GM12878 (cell line): ENCODE results near the gene HMGB4. TPM values are rescaled to one million over a fixed set of nuclear protein-coding genes. Genes with fewer than 3 reads are reported as not detected.

Experiments used
- ATAC-seq: fragments of 200-7000 bp; cut with Tn5 transposase; 3 replicates; pipeline ENCODE4 v1.9.1; 2020; ENCODE audit warnings: mild to moderate bottlenecking, moderate library complexity
- BruUV-seq: library from RNA; stranded (reverse); fragments of 400-500 nt; replicated peaks from 2 replicates; lab custom pipeline; 2021; lab: Mats Ljungman, UMichigan
- CTCF ChIA-PET: fragments of 300-600 bp; sonication (Branson Sonifier 250); formaldehyde crosslinking; extraction: SDS; loops from one replicate; lab custom pipeline; 2021; ENCODE audit warnings: inconsistent platforms; lab: Yijun Ruan, JAX
- POLR2A ChIA-PET: fragments of 350-600 bp; formaldehyde crosslinking; extraction: SDS; loops from one replicate; lab custom pipeline; 2021; ENCODE audit warnings: inconsistent platforms; lab: Charles Lee
- RAD21 ChIA-PET: fragments of 300-600 bp; sonication (Branson Sonifier 250); formaldehyde crosslinking; loops from one replicate; lab custom pipeline; 2023; ENCODE audit warnings: antibody characterized with exemption; ENCODE audit not compliant: unreplicated experiment; lab: Charles Lee
- SMC1A ChIA-PET: fragments of 300-600 bp; sonication (Branson Sonifier 250); formaldehyde crosslinking; loops from one replicate; lab custom pipeline; 2023; ENCODE audit not compliant: unreplicated experiment, uncharacterized antibody; lab: Charles Lee
- DNase-seq: peaks from one replicate; pipeline ENCODE4 v3.0.0-alpha.2; 2011; ENCODE audit warnings: low read depth, low spot score
- FAIRE-seq: peaks from 3 replicates; lab custom pipeline; 2011; peaks lifted over from hg19 to GRCh38; lab: Jason Lieb, UNC
- H2AFZ ChIP-seq: 2 replicates; pipeline ENCODE4 v1.6.0; 2011; ENCODE audit warnings: low read depth, low read length, control low read depth; ENCODE audit not compliant: control insufficient read depth
- H3K27ac ChIP-seq: 2 replicates; pipeline ENCODE4 v1.5.1; 2011; ENCODE audit warnings: control low read depth; ENCODE audit not compliant: control insufficient read depth, insufficient read depth
- H3K27me3 ChIP-seq, 2 experiments: replicated peaks in 1 of 2; 2 replicates each; pipeline versions ENCODE4 v1.6.0 to v1.6.1; 2011; ENCODE audit warnings: low read length in 1 of 2; ENCODE audit not compliant: control insufficient read depth in 2 of 2, insufficient read depth in 2 of 2
- H3K36me3 ChIP-seq, 2 experiments: 2 replicates each; pipeline ENCODE4 v1.5.1; 2011; ENCODE audit warnings: low read length in 1 of 2; ENCODE audit not compliant: control insufficient read depth in 2 of 2, insufficient read depth in 2 of 2
- H3K4me1 ChIP-seq: 2 replicates; pipeline ENCODE4 v1.6.1; 2011; ENCODE audit warnings: mild to moderate bottlenecking, low read length, moderate library complexity, mixed read lengths; ENCODE audit not compliant: control insufficient read depth, insufficient read depth
- H3K4me2 ChIP-seq: 2 replicates; pipeline ENCODE4 v1.6.0; 2011; ENCODE audit warnings: control low read depth; ENCODE audit not compliant: control insufficient read depth, insufficient read depth
- H3K4me3 ChIP-seq: fragments of 200-600 bp; sonication (generic); 2 replicates; pipeline ENCODE4 v1.5.1; 2016
- H3K79me2 ChIP-seq: 2 replicates; pipeline ENCODE4 v1.6.0; 2011; ENCODE audit warnings: low read length; ENCODE audit not compliant: control insufficient read depth, insufficient read depth
- H3K9ac ChIP-seq: 2 replicates; pipeline ENCODE4 v1.8.0; 2011; ENCODE audit warnings: low read length, control low read depth, mixed read lengths; ENCODE audit not compliant: control insufficient read depth, insufficient read depth
- H3K9me3 ChIP-seq: replicated peaks from 3 replicates; pipeline ENCODE4 v1.5.1; 2011; ENCODE audit warnings: mild to moderate bottlenecking, low read length; ENCODE audit not compliant: control insufficient read depth, insufficient read depth
- H4K20me1 ChIP-seq: 2 replicates; pipeline ENCODE4 v1.6.0; 2011; ENCODE audit not compliant: control insufficient read depth, insufficient read depth
- BHLHE40 ChIP-seq, 2 experiments: fragments of 450-650 bp in 1 of 2; IDR thresholded peaks; 2 replicates each; pipeline ENCODE4 v1.6.1; 2011 to 2017; ENCODE audit warnings: low read depth in 2 of 2, borderline replicate concordance in 1 of 2, improper control_type of control experiment in 1 of 2, low read length in 1 of 2, mild to moderate bottlenecking in 1 of 2
- BMI1 ChIP-seq: fragments of 450-650 bp; IDR thresholded peaks from 2 replicates; pipeline ENCODE4 v1.6.1; 2016; ENCODE audit warnings: mild to moderate bottlenecking, moderate library complexity, borderline replicate concordance
- CEBPZ ChIP-seq: fragments of 150-350 bp; IDR thresholded peaks from 2 replicates; pipeline ENCODE4 v1.6.1; 2016; ENCODE audit warnings: low read depth, low read length
- CHD4 ChIP-seq: fragments of 200-600 bp; sonication (generic); IDR thresholded peaks from 2 replicates; pipeline ENCODE4 v1.6.1; 2016; ENCODE audit warnings: mild to moderate bottlenecking
- CTCF ChIP-seq, 3 experiments: IDR thresholded peaks in 2 of 3; conservative IDR thresholded peaks in 1 of 3; 2 replicates each; pipeline ENCODE4 v1.5.1; 2011; ENCODE audit warnings: low read depth in 3 of 3, low read length in 3 of 3, mild to moderate bottlenecking in 3 of 3, control low read depth in 2 of 3, moderate library complexity in 2 of 3, inconsistent platforms in 1 of 3, mixed read lengths in 1 of 3; ENCODE audit not compliant: control insufficient read depth in 2 of 3, insufficient read depth in 1 of 3; ENCODE audit errors: extremely low read depth in 1 of 3
- ESRRA ChIP-seq: IDR thresholded peaks from 2 replicates; pipeline ENCODE4 v1.6.1; 2012; ENCODE audit warnings: mild to moderate bottlenecking, low read length, improper control_type of control experiment
- FOXM1 ChIP-seq: IDR thresholded peaks from 2 replicates; pipeline ENCODE4 v1.6.1; 2012; ENCODE audit warnings: low read depth, mild to moderate bottlenecking, inconsistent platforms, low read length, moderate library complexity
- HCFC1 ChIP-seq: fragments of 150-350 bp; IDR thresholded peaks from 2 replicates; pipeline ENCODE4 v1.6.1; 2014; ENCODE audit warnings: low read length
- LARP7 ChIP-seq: fragments of 450-650 bp; IDR thresholded peaks from 2 replicates; pipeline ENCODE4 v1.6.1; 2017; ENCODE audit warnings: mild to moderate bottlenecking
- NFYA ChIP-seq: IDR thresholded peaks from 2 replicates; pipeline ENCODE4 v1.6.1; 2011; ENCODE audit warnings: low read depth, mild to moderate bottlenecking, low read length, improper control_type of control experiment, borderline replicate concordance
- NR2F1 ChIP-seq: fragments of 450-650 bp; conservative IDR thresholded peaks from 2 replicates; pipeline ENCODE4 v1.6.1; 2017; ENCODE audit warnings: mild to moderate bottlenecking
- RFX5 ChIP-seq: IDR thresholded peaks from 2 replicates; pipeline ENCODE4 v1.6.1; 2011; ENCODE audit warnings: low read depth, low read length, improper control_type of control experiment
- SP1 ChIP-seq: IDR thresholded peaks from one replicate; pipeline ENCODE4 v1.6.1; 2011; ENCODE audit warnings: low read depth, low read length
- SPI1 ChIP-seq: IDR thresholded peaks from 2 replicates; pipeline ENCODE4 v1.6.1; 2011; ENCODE audit warnings: low read depth, mild to moderate bottlenecking, low read length, moderate library complexity, borderline replicate concordance; ENCODE audit not compliant: insufficient read depth
- TAF1 ChIP-seq: IDR thresholded peaks from 2 replicates; pipeline ENCODE4 v1.6.1; 2011; ENCODE audit warnings: mild to moderate bottlenecking, low read depth, low read length, borderline replicate concordance
- WGBS: methylation state at CpG from one replicate; pipeline ENCODE4 v1.1.6; 2016; ENCODE audit warnings: low lambda C conversion rate; ENCODE audit not compliant: insufficient replicate concordance, insufficient coverage; ENCODE audit errors: missing lambda C conversion rate; 5-methylcytosine and 5-hydroxymethylcytosine counted together
- in situ Hi-C: fragments of 300-500 bp; cut with MboI; formaldehyde crosslinking; loops from 9 replicates; pipeline ENCODE4 v1.14.3; 2018; ENCODE audit warnings: mixed read lengths
- intact Hi-C: fragments of 100-400 bp; cut with micrococcal nuclease; formaldehyde crosslinking; loops from one replicate; pipeline ENCODE4 v1.14.2; 2022; ENCODE audit not compliant: unreplicated experiment
- polyA plus RNA-seq, 11 experiments: library from polyadenylated mRNA; depleted of rRNA in 4 of 11; unstranded in 6 of 11; stranded (reverse) in 5 of 11; fragments of >200 nt; fragmentation: Nextera tagmentation in 4 of 11; fragmentation: Illumina TruSeq in 1 of 11; extraction: Ambion mirVana in 4 of 11; extraction: Trizol in 1 of 11; gene quantifications; 1 replicate in 1 of 11; 2 replicates in 10 of 11; pipeline versions ENCODE4 v1.2.1 to v1.2.3, GENCODE V29; 2011 to 2016; ENCODE audit warnings: inconsistent platforms in 2 of 11, missing spikeins in 2 of 11, low read depth in 1 of 11
- total RNA-seq, 4 experiments: library from RNA; depleted of rRNA in 3 of 4; stranded (reverse); fragments of >200 nt in 3 of 4; fragmentation: Illumina TruSeq in 1 of 4; extraction: Trizol in 1 of 4; gene quantifications; 2 replicates each; pipeline versions ENCODE4 v1.2.1 to v1.2.3, GENCODE V29; 2013 to 2021
- TF ChIP-seq, protein P1 (sequence below): fragments of 450-650 bp; IDR thresholded peaks from 2 replicates; pipeline ENCODE4 v1.6.1; 2016; ENCODE audit warnings: mild to moderate bottlenecking, moderate library complexity, borderline replicate concordance

Gene HMGB4
- total and polyA plus RNA-seq, 10 of the 15 experiments (the other 5 are each of a cell fraction or from before 2014, with no cell fraction given), result not detected

- SMC1A ChIA-PET, result no interaction called here
- 36% methylated on average over 6 of the region's 6 CpGs for WGBS
- in situ Hi-C loops, result no loop called here
- POLR2A ChIA-PET, result no interaction called here
- intact Hi-C loops, result no loop called here
- H3K4me2 ChIP-seq, result no peak overlapping the region
- no peaks in the 10 kb centered on the region for H4K20me1 ChIP-seq
- no TSS peak for BruUV-seq
- ATAC-seq (no peak), FAIRE-seq (no peak), DNase-seq (no peak)
- no peaks in the 10 kb centered on the region for H3K9me3 ChIP-seq
- RAD21 ChIA-PET, result no interaction called here
- CTCF ChIA-PET, result no interaction called here
- no peak overlapping the region for H3K4me3 ChIP-seq
- H3K36me3 ChIP-seq, result no peaks in the 10 kb centered on the region
- H3K4me1 ChIP-seq, result no peaks in the 10 kb centered on the region
- no peak overlapping the region for H3K27ac ChIP-seq
- H3K79me2 ChIP-seq, result no peaks in the 10 kb centered on the region
- no peak overlapping the region for H3K9ac ChIP-seq
- no peak overlapping the region for H2AFZ ChIP-seq
- no peaks in the 10 kb centered on the region; a peak in 2 of 4 replicates for H3K27me3 ChIP-seq
- TF ChIP-seq, protein P1, sequence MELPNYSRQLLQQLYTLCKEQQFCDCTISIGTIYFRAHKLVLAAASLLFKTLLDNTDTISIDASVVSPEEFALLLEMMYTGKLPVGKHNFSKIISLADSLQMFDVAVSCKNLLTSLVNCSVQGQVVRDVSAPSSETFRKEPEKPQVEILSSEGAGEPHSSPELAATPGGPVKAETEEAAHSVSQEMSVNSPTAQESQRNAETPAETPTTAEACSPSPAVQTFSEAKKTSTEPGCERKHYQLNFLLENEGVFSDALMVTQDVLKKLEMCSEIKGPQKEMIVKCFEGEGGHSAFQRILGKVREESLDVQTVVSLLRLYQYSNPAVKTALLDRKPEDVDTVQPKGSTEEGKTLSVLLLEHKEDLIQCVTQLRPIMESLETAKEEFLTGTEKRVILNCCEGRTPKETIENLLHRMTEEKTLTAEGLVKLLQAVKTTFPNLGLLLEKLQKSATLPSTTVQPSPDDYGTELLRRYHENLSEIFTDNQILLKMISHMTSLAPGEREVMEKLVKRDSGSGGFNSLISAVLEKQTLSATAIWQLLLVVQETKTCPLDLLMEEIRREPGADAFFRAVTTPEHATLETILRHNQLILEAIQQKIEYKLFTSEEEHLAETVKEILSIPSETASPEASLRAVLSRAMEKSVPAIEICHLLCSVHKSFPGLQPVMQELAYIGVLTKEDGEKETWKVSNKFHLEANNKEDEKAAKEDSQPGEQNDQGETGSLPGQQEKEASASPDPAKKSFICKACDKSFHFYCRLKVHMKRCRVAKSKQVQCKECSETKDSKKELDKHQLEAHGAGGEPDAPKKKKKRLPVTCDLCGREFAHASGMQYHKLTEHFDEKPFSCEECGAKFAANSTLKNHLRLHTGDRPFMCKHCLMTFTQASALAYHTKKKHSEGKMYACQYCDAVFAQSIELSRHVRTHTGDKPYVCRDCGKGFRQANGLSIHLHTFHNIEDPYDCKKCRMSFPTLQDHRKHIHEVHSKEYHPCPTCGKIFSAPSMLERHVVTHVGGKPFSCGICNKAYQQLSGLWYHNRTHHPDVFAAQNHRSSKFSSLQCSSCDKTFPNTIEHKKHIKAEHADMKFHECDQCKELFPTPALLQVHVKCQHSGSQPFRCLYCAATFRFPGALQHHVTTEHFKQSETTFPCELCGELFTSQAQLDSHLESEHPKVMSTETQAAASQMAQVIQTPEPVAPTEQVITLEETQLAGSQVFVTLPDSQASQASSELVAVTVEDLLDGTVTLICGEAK, result no peak
- TF ChIP-seq TAF1 (no peak), BHLHE40 (IDR thresholded peaks at IDR 0.05; ENCODE audit: borderline replicate concordance in 1 of 2, low read depth in 2 of 2, low read length in 1 of 2) (no peak), CEBPZ (no peak), CTCF (IDR thresholded peaks at IDR 0.05 in 2 of 3, conservative IDR thresholded peaks at IDR 0.05 in 1 of 3; ENCODE audit: control insufficient read depth in 2 of 3, extremely low read depth in 1 of 3, insufficient read depth in 1 of 3, low read depth in 3 of 3, low read length in 3 of 3) (no peak), SP1 (no peak), BMI1 (no peak), NFYA (no peak), LARP7 (no peak), HCFC1 (no peak), NR2F1 (no peak), RFX5 (no peak), ESRRA (no peak), FOXM1 (no peak), SPI1 (no peak), CHD4 (no peak)
These were observed 42.6 kb upstream of the HMGB4 start for GRCh38 chr1:33821291-33821690.
